ENCODE data around the gene MTSS2.
"Not testable (repeated sequence)": the region's sequence is repeated elsewhere in the genome, so short reads cannot be mapped to it uniquely, and the experiment has no call there.

The MTSS2 gene

DNA sequence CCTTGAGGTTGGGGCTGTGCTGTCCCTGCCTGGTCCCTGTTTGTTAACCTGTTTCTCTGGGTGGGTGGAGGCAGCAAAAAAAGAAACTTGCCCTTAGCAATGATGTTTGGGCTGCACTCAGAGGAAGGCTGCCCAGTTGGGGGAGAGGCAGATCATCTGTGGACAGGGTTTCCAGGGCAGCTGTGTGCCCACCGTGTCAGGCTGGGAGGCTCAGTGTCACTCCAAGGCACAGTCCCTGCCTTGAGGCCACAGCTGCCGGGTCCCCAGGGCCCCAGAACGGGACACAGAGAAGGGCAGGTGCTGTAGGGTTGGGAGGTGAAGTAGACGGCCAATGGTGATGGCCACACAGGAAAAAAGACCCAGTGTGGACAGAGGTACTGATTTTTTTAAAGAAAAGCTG is 35.6 kb downstream of the MTSS2 start:
- FAIRE-seq, result no peak

DNA sequence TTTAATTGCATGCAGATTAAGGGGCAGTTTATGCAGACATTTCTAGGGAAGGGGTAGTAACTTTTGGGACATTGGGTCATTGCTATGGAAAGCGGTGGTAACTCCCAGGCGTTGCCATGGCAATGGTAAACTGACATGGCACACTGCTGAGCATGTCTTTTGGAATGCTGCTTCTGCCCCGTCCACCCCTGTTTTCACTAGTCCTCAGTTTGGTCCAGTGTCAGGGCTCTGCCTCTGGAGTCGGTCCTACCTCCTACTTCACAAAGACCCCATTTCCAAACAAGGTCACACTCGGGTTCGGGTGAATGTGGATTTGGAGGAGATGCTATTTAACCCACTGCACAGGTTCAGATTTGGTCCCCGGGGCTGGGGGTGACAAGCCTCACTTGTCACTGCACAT is 36.6 kb downstream of the MTSS2 start:
- FAIRE-seq, result no peak

DNA sequence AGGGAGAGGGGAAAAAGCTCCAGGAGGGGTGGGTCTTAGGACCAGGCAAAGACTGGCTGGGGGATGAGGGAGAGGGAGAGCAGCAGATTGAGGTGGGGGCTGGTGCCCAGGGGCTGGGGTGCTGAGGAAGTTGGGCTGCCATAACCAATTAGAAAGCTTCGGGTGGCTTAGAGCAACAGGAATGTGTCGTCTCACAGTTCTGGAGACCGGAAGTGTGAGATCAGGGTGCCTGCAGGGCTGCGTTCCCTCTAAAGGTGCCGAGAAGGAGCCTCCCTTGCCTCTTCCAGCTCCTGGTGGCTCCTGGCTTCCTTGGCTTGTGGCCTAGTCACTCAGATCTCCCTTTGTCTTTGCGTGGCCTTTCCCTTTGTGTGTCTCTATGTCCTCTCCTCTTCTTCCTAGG is 37.2 kb downstream of the MTSS2 start:
- no peak for FAIRE-seq

DNA sequence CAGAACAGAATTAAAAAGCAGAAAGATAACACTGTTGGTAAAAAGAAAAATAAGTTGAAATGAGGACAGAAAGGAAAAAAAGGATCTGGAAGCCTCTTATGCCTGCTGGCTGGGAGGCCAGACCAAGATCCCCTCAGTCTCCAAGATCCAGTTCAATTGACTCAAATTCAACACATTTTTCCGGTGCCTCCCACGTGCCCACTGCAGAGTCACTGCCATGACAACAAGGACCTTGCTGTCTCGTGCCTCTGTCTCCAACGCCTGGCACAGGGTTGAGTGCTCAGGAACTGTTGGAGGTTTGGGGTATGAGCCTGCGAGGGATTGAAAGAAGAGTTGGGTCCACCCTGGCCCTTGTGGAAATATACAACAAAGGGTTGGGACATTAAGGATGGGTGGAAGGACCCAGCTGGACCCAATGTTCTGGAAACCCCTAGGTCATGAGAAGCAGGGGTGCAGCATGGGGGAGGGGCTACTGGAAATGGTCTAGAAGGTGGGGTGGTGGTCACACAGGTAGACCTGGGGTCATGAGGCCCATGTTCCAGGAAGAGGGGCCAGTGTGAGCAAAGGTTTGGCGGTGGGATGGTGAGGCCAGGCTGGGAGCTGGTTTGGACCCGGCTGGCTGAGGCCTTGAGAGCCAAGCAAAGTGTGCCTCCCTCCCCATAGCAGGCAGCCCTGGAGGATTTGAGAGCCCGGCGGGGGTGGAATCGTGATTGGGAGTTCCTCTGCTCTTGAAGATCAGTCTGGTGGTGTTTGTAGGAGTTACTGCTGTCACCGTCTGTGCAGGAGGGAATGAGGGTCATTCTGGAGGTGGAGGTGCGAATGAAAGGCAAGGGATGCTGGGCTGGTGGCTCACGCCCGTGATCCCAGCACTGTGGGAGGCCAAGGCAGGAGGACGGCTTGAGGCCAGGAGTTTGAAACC is 38.2 kb downstream of the MTSS2 start:
- FAIRE-seq, result no peak

DNA sequence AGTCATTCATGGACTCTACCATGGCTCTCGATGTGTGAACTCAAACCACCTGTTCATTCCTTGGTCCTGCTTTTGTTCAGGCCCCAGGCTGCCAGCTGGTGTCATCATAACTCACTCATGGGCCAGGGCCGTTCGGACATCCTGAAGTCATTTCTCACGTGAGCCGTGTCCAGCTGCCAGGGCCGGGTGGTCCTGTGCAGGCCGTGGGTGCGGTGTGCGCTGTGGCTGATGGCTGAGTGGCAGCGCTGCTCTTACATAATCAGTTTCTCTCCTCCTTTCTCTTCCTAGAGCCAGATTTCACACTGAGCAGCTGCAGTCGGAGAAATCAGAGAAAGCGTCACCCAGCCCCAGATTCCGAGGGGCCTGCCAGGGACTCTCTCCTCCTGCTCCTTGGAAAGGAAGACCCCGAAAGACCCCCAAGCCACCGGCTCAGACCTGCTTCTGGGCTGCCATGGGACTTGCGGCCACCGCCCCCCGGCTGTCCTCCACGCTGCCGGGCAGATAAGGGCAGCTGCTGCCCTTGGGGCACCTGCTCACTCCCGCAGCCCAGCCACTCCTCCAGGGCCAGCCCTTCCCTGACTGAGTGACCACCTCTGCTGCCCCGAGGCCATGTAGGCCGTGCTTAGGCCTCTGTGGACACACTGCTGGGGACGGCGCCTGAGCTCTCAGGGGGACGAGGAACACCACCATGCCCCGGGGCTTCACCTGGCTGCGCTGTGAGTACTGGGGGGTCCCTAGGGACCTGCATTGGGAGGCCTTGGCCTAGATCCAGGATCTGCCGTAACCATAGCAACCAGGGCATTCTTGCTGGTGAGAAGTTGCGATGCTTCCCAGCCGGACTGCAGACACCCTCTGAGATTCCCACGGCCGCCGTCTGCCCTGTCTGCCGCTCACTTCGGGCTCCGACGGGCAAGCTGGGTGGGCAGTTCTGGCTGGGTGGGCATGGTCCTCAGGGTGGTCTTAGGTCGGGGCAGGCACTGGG is 39.3 kb downstream of the MTSS2 start, which contains the start of gene IL34:
TSS of gene IL34 (plus strand) at position 300 of the 982 bp plus-strand sequence. CDS start at position 689, 389 bp downstream.
- no peak for FAIRE-seq

DNA sequence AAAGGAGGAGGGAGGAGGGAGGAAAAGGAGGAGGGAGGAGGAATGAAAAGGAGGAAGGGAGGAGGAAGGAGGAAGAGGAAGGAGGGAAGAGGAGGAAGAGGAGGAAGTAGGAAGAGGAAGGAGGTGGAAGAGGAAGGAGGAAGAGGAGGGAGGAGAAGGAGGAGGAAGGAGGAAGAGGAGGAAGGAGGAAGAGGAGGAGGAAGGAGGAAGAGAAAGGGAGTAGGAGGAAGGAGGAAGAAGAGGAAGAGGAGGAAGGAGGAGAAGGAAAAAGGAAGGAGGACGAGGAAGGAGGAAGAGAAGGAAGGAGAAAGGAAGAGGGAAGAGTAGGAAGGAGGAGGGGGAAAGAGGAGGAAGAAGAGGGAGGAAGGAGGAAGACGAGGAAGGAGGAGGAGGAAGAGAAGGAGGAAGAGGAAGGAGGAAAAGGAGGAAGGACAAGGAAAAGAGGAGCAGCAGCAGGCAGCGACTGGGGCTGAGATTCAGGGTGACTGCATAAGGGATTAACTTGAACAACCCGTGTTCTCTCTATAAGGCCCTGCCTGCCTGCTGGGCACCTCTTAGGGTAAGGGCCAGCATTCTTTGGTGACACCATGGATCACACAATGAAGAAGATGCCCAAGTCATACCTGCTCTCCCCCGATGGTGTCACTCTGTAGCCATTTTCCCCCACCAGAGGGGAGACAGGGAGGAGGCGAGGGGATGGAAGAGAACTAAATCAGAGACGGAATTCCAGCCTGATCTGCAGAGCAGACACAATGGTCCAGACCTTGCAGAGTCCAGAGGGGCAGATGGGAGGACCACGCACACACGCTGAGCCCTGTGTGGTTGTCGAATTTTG is 40.9 kb downstream of the MTSS2 start:
- no peak for FAIRE-seq

DNA sequence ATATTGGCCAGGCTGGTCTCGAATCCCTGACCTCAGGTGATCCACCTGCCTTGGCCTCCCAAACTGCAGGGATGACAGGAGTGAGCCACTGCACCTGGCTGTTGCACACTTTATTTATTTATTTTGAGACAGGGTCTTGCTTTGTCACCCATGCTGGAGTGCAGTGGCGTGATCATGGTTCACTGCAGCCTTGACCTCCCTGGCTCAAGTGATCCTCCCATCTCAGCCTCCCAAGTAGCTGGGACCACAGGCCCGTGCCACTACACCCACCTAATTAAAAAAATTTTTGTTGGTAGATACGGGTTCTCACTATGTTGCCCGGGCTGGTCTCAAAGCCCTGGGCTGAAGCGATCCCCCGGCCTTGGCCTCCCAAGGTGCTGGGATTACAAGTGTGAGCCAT is 42.6 kb downstream of the MTSS2 start:
- FAIRE-seq, result not testable (repeated sequence)

DNA sequence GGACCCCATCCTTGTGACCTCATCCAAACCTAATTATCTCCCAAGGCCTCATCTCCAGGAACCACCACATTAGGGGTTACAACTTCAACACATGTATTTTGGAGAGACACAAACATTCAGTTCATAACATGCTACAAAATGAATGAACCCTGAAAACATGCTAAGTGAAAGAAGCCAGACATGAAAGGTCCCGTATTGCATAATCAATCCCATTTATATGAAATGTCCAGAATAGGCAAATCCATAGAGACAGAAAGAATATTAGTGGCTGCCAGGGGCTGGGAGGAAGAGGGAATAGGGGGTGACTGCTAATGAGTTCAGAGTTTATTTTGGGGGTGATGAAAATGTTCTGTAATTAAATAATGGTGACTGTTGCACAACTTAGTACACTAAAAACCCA is 43.2 kb downstream of the MTSS2 start:
- no peak for FAIRE-seq

DNA sequence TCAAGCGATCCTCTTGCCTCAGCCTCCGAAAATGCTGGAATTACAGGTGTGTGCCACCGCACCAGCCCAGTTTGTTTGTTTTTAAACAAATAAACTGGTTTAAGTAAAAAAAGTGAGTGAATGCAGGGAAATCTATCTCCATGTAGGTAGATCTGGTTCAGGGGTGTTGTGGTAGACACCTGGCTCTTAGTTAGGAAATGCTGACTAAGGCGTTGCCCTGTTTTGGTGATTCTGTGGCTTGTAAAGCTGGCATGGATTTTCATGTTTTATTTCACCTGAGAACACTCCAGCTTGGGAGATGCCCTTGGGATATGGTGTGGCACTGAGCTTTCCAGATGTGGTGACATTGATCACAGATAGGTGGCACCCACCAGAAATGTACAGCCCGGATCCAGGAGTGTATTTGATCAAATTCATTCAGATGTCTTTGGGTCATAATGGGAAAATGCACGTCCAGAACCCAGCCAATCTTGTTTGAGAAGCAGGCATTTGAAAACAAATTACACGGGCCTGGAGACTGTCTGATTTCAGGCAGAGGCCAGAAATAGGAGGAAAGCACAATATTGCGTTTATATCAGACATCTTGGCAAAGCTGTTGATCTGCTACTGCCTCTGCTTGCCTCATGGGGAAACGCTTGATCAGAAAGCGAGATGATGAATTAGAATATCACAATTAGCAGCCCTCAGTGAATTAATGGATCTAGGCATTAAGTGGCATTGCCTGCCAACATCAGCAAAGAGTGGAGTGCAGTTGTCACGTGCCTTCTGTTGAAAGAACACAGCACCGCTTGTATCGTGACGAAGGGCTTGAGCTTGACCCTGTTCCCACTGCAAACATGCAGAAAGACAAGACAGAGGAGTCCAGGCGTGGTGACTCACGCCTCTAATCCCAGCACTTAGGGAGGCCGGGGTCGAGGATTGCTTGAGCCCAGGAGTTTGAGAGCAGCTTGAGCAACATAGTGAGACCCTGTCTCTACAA is 46.8 kb downstream of the MTSS2 start:
- FAIRE-seq, result no peak
